HG02571 (cell line): Measurements from ENCODE around the gene SLFN12.
A peak's percentile ranks its signal among the peaks of the same experiment; 100 is the strongest.
"Not testable (repeated sequence)": the region's sequence is repeated elsewhere in the genome, so short reads cannot be mapped to it uniquely, and the experiment has no call there.

Experiments used
- ATAC-seq: cut with Tn5 transposase; IDR thresholded peaks from one replicate; pipeline ENCODE4 v1.9.1; 2021; ENCODE audit warnings: mild to moderate bottlenecking, moderate library complexity; ENCODE audit not compliant: unreplicated experiment

Gene SLFN12

GRCh38 chr17:35432176-35433074 lies at the start of gene SLFN12:
TSS of gene SLFN12 (minus strand) at chr17:35432500. CDS start at chr17:35423028, 9,472 bp downstream.
- peak; percentile 75 for ATAC-seq

GRCh38 chr17:35479271-35479670 lies 47.0 kb upstream of the SLFN12 start:
- ATAC-seq: no peak

- no peak for ATAC-seq
Observed at GRCh38 chr17:35477248-35477647, 44.9 kb upstream of the SLFN12 start.

- ATAC-seq: no peak
Observed at GRCh38 chr17:35476283-35476820, 44.1 kb upstream of the SLFN12 start.

- ATAC-seq: no peak
Observed at GRCh38 chr17:35468475-35468874, 36.2 kb upstream of the SLFN12 start.

GRCh38 chr17:35467824-35468223 lies 35.5 kb upstream of the SLFN12 start:
- ATAC-seq: no peak

- ATAC-seq: peak; percentile 80
Observed at GRCh38 chr17:35460354-35460851, 28.1 kb upstream of the SLFN12 start.

- not testable (repeated sequence) for ATAC-seq
Observed at GRCh38 chr17:35454035-35454434, 21.7 kb upstream of the SLFN12 start.

GRCh38 chr17:35453171-35453570 lies 20.9 kb upstream of the SLFN12 start:
- ATAC-seq: no peak

GRCh38 chr17:35449371-35449931 lies 17.2 kb upstream of the SLFN12 start:
- no peak for ATAC-seq

- no peak for ATAC-seq
Observed at GRCh38 chr17:35448899-35449227, 16.6 kb upstream of the SLFN12 start.

- ATAC-seq: peak; percentile 68
Observed at GRCh38 chr17:35448214-35448898, 16.1 kb upstream of the SLFN12 start, which contains the start of gene SLFN13. TSS of gene SLFN13 (minus strand) at chr17:35448766. CDS start at chr17:35445680, 3,086 bp downstream.

GRCh38 chr17:35447499-35447898 lies 15.2 kb upstream of the SLFN12 start:
- ATAC-seq: no peak

- ATAC-seq: no peak
Observed at GRCh38 chr17:35438433-35438832, 6.1 kb upstream of the SLFN12 start.

GRCh38 chr17:35433075-35433894 lies 985 bp upstream of the SLFN12 start:
- no peak for ATAC-seq

- no peak for ATAC-seq
Observed at GRCh38 chr17:35429702-35430101, 2.6 kb downstream of the SLFN12 start.

- no peak for ATAC-seq
Observed at GRCh38 chr17:35428229-35428628, 4.1 kb downstream of the SLFN12 start.

GRCh38 chr17:35423761-35424160 lies 8.5 kb downstream of the SLFN12 start:
- no peak for ATAC-seq

GRCh38 chr17:35421069-35421468 lies 11.2 kb downstream of the SLFN12 start:
- ATAC-seq: not testable (repeated sequence)

GRCh38 chr17:35416659-35417058 lies 15.6 kb downstream of the SLFN12 start:
- no peak for ATAC-seq
